GM19328 (cell line): Measurements from ENCODE around the gene RBM47.

ENCODE experiments used
- ATAC-seq: cut with Tn5 transposase; IDR thresholded peaks from one replicate; pipeline ENCODE4 v1.9.1; 2021; ENCODE audit warnings: mild to moderate bottlenecking, moderate library complexity; ENCODE audit not compliant: unreplicated experiment

The RBM47 gene

DNA sequence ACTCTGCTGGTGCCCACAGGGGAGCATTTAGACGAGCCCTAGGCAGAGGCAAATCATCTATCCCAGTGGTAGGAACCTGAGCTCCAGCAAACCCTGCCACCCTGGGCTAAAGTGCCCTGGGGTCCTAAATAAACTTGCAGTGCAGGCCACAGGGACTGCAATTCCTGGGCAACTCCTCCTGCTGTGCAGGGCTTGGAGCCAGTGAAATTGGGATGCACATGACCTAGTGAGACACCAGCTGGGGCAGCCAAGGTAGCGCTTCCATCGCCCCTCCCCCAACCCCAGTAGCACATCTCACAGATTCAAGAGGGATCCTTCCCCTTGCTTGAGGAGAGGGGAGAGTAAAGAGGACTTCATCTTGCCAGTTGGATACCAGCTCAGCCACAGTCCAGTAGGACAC lies 250.4 kb downstream of the RBM47 start:
- ATAC-seq: no peak

DNA sequence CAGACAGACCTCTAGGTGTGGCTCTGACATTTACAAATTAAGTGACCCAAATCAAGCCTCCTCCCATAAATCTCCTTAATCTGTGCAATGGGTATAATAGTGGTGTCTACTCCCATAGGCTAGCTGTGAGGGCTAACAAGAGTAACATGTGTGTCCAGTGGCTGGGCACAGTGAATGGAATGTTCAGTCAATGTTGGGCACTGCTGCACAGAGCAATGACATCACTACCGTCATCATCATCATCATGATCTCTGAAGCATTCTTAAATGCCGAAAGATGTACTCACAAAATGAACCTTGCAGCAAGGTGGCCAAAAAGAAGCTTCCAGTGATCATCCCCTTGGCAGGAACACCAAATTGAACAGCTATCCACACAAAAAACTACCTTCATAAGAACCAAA lies 251.0 kb downstream of the RBM47 start:
- ATAC-seq: no peak

DNA sequence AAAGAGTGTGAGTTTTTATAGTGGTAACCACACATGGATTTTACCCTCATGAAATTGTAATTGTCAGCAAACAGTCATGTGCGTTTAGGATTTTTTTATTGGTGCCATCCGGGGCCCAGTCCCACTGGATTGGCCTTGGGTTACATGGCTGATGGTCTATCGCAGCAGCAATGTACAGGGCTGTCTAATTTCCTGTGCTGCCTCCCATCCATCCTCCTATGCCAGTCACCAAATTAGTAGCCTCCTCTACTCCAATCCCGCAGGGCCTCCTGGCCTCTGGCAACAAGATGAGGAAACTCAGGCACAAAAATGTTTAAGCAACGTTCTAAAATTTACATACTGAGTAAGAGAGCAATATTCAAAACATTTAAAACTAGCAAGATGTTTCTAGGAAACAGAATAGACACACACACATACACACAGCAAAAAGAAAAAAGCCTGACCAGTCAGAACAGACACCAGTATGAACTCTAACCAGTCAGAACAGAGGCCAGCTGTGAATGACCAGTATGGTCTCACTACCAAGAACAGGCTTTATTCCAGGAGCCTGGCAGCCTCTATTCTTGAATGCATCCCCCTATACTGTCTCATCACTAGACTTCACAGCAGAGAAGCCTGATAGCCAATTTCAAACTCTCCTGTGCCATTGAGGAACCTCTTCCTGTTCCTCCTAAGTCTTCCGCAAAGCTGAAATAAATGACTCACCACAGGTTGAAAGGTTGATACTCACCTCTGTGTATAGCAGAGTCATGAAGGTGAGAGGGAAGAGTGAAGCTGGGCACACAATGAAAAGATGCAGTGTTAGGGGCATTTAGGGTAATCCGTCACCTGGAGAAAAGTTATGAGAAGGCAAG lies 251.9 kb downstream of the RBM47 start:
- ATAC-seq: no peak

DNA sequence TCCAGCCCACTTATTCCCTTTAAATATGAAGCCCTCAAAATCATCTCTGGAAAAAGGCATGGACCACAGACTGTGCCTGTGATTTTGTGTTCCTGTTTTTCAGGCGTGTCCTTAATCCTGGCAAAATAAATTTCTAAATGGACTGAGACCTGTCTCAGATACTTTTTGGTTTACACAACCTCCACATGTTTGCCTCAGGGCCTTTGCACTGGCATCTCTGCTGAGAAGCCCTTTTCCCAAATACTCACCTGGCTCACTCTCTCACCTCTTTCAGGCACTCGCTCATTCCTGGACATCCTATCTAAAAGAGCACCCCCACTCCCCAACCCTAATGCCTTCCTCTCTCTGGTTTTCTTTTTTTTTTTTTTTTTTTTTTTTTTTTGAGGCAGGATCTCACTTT lies 254.0 kb downstream of the RBM47 start:
- ATAC-seq: no peak

DNA sequence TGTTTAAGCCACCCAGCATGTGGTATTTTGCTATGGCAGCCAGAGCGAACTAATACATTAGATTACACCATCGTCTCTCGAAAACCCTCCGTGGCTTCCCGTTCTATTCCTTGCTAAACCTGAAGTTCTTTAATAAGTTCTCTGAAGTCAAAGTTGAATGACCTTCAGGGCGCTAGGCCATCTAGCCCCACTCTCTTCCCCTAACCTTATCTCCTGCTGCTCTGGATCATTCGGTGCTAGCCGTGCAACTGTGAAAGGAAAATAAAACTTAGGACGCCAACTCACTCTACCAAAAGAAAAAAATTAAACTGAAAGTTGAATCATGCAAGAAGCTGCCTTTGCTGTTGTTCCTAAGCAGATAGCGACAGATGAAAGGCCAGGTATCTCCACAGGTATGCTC lies 254.6 kb downstream of the RBM47 start:
- ATAC-seq: no peak

DNA sequence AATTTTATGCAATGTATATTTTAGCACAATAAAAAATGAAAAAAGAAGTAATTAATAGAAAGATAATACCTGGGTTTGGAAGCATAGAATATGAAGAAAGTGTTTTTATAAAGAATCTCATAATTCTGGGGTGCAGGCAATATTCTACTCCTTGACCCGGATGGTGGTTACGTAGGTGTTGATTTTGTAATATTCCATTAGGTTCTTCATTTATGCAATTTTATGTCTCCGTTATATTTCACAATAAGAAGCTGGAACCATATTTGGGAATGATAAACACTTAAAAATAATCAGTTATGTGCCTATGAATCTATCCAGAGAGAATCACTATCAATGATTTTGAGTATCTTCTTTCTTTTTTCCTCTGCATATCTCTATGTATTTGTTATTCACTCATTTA lies 256.0 kb downstream of the RBM47 start:
- no peak for ATAC-seq
